ENCODE results near the gene TUBA1B. TPM values are rescaled to one million over a fixed set of nuclear protein-coding genes. Genes with fewer than 3 reads are reported as not detected.

Gene TUBA1B
- total and polyA plus RNA-seq, 2 donors (not counting 3 experiments of a cell fraction or from before 2014, with no cell fraction given) = 2,245 to 5,362 TPM

- FAIRE-seq (peak; percentile 47), DNase-seq (ENCODE audit: low read depth, low spot score) (peak; percentile 15)
- peaks cover 0 to 13% of the 10 kb centered on the region in 2 experiments for H3K36me3 ChIP-seq (ENCODE audit: control insufficient read depth in 2 of 2, extremely low read depth in 1 of 2, insufficient read depth in 2 of 2, low read length in 2 of 2)
- no peak overlapping the region for H2AFZ ChIP-seq (ENCODE audit: low read depth, low read length)
- H3K79me2 ChIP-seq (ENCODE audit: control insufficient read depth, insufficient read depth, low read length) = no peaks in the 10 kb centered on the region
- no peaks in the 10 kb centered on the region for H4K20me1 ChIP-seq (replicated peaks; ENCODE audit: control insufficient read depth, extremely low read depth, insufficient read depth, low read length)
- no peaks in the 10 kb centered on the region for H3K9me3 ChIP-seq (replicated peaks; ENCODE audit: control insufficient read depth, insufficient read depth, low read length)
- no peaks in the 10 kb centered on the region for H3K9me1 ChIP-seq (replicated peaks; ENCODE audit: control insufficient read depth, extremely low read depth, insufficient read depth, low read length)
- dilution Hi-C loops (cut with MboI; ENCODE audit: extremely low pct_ligation_motif_present, low sequenced_read_pairs) = no loop called here
- ChIA-PET CTCF (interaction anchor here (0.7 to 11.7 kb wide), 17 partner anchors 8 to 142 kb away, joined by 3 to 179 read pairs (median 7); partner anchors contain the start of genes KMT2D, RHEBL1 and TUBA1B), POLR2A (interaction anchor here (0.7 to 4.2 kb wide), 3 partner anchors 28 to 84 kb away, joined by 3 to 25 read pairs (median 5); partner anchors contain the start of gene TUBA1B)
- intact Hi-C loops (cut with micrococcal nuclease) = loop anchor here (1.0 kb wide), 2 partner anchors 23 to 29 kb away; no protein-coding TSS in a partner anchor
- TF ChIP-seq FOS (IDR thresholded peaks at IDR 0.05; ENCODE audit: borderline replicate concordance, insufficient read depth, low read length) (no peak), MYC (IDR thresholded peaks at IDR 0.05; ENCODE audit: low read depth, low read length) (no peak), POLR2AphosphoS5 (IDR thresholded peaks at IDR 0.05; ENCODE audit: insufficient read depth, low read depth, low read length) (no peak), GATA2 (IDR thresholded peaks at IDR 0.05; ENCODE audit: insufficient read depth, insufficient read length, low read depth, low read length) (no peak), POLR2A (IDR thresholded peaks at IDR 0.05; ENCODE audit: low read depth, low read length) (no peak), CTCF (IDR thresholded peaks at IDR 0.05; ENCODE audit: extremely low read depth in 1 of 2, insufficient read depth in 1 of 2, low read depth in 1 of 2, low read length in 2 of 2) (no peak), JUN (IDR thresholded peaks at IDR 0.05; ENCODE audit: borderline replicate concordance, insufficient read depth, insufficient read length, low read depth) (no peak), EZH2 (IDR thresholded peaks at IDR 0.05; ENCODE audit: borderline replicate concordance, low read depth, low read length, severe bottlenecking) (no peak)
- TF ChIP-seq, protein P1, sequence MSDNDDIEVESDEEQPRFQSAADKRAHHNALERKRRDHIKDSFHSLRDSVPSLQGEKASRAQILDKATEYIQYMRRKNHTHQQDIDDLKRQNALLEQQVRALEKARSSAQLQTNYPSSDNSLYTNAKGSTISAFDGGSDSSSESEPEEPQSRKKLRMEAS (IDR thresholded peaks at IDR 0.05; ENCODE audit: insufficient read depth, insufficient read length) = no peak
- peaks cover 54% of the 10 kb centered on the region for H3K4me1 ChIP-seq (ENCODE audit: control insufficient read depth, extremely low read depth, insufficient read depth, low read length)
- no peak overlapping the region for H3K27ac ChIP-seq (ENCODE audit: insufficient read depth, low read depth, low read length)
- peak overlapping the region; percentile 85 for H3K4me2 ChIP-seq (ENCODE audit: insufficient read depth, low read length)
- H3K9ac ChIP-seq (replicated peaks; ENCODE audit: extremely low read depth, insufficient read depth, low read length) = no peak overlapping the region
- peak overlapping the region in 1 of 3 experiments; percentile 37 for H3K4me3 ChIP-seq (replicated peaks in 1 of 3; ENCODE audit: insufficient read depth in 1 of 3, low read depth in 1 of 3, low read length in 3 of 3)
- H3K27me3 ChIP-seq (ENCODE audit: control insufficient read depth in 2 of 2, insufficient read depth in 2 of 2, low read length in 2 of 2) = no peaks in the 10 kb centered on the region
- no TSS peak for BruUV-seq (replicated peaks)
Observed at GRCh38 chr12:49092816-49093406, 38.3 kb downstream of the TUBA1B start.
